Neural cell (in vitro differentiated cells): ENCODE data around the gene SREBF1. TPM values are rescaled to one million over a fixed set of nuclear protein-coding genes. Genes with fewer than 3 reads are reported as not detected.

Experiments used
- H2AFZ ChIP-seq: fragments of 200-600, 300-800 bp; sonication (generic), shearing (Covaris generic); 2 replicates; pipeline ENCODE4 v1.6.0; 2014; ENCODE audit warnings: low read depth, mild to moderate bottlenecking, antibody characterized with exemption, low read length, moderate library complexity
- H3F3A ChIP-seq: fragments of 200-600 bp; shearing (Covaris generic); 2 replicates; pipeline ENCODE4 v1.6.1; 2016; ENCODE audit warnings: mild to moderate bottlenecking, moderate library complexity, mixed read lengths, antibody characterized with exemption, low read length; ENCODE audit not compliant: insufficient read depth, poor library complexity, severe bottlenecking
- H3K27ac ChIP-seq: fragments of 200-600, 300-800 bp; sonication (generic), shearing (Covaris generic); 2 replicates; pipeline ENCODE4 v1.5.1; 2014; ENCODE audit warnings: mild to moderate bottlenecking, low read length, moderate library complexity
- H3K27me3 ChIP-seq: fragments of 300-800, 200-600 bp; sonication (generic), shearing (Covaris generic); 2 replicates; pipeline ENCODE4 v1.6.0; 2014; ENCODE audit warnings: mild to moderate bottlenecking, low read depth, low read length, moderate library complexity; ENCODE audit not compliant: insufficient read depth
- H3K36me3 ChIP-seq: fragments of 300-800, 200-600 bp; sonication (generic), shearing (Covaris generic); 2 replicates; pipeline ENCODE4 v1.5.1; 2014; ENCODE audit warnings: mild to moderate bottlenecking, antibody characterized with exemption, low read length, moderate library complexity; ENCODE audit not compliant: insufficient read depth
- H3K4me2 ChIP-seq: fragments of 300-800, 200-600 bp; sonication (generic), shearing (Covaris generic); 2 replicates; pipeline ENCODE4 v1.6.0; 2014; ENCODE audit warnings: mild to moderate bottlenecking, low read length
- H3K4me3 ChIP-seq: fragments of 300-800, 200-600 bp; sonication (generic), shearing (Covaris generic); 2 replicates; pipeline ENCODE4 v1.5.1; 2014; ENCODE audit warnings: mild to moderate bottlenecking, low read length, moderate library complexity
- H3K79me2 ChIP-seq: fragments of 200-600 bp; shearing (Covaris generic); replicated peaks from 2 replicates; pipeline ENCODE4 v1.6.0; 2014; ENCODE audit warnings: mild to moderate bottlenecking, low read length, moderate library complexity; ENCODE audit not compliant: insufficient read depth
- H3K9ac ChIP-seq: fragments of 300-800, 200-600 bp; sonication (generic), shearing (Covaris generic); 2 replicates; pipeline ENCODE4 v1.6.1; 2016; ENCODE audit warnings: mild to moderate bottlenecking, low read length, mixed read lengths
- H3K9me2 ChIP-seq: fragments of 200-600 bp; shearing (Covaris generic); 2 replicates; pipeline ENCODE4 v1.6.1; 2016; ENCODE audit warnings: mild to moderate bottlenecking, low read length, mixed read lengths; ENCODE audit not compliant: insufficient read depth
- H3K9me3 ChIP-seq: fragments of 200-600, 300-800 bp; sonication (generic), shearing (Covaris generic); 2 replicates; pipeline ENCODE4 v1.6.1; 2016; ENCODE audit warnings: mild to moderate bottlenecking, mixed run types, low read length, moderate library complexity, mixed read lengths
- H4K20me1 ChIP-seq: fragments of 200-600 bp; shearing (Covaris generic); 2 replicates; pipeline ENCODE4 v1.6.1; 2016; ENCODE audit warnings: mild to moderate bottlenecking, mixed run types; ENCODE audit not compliant: insufficient read depth
- EP300 ChIP-seq: fragments of 450-650 bp; conservative IDR thresholded peaks from 2 replicates; pipeline ENCODE4 v1.6.1; 2014; ENCODE audit warnings: antibody characterized with exemption, mild to moderate bottlenecking, moderate library complexity; ENCODE audit not compliant: poor library complexity, severe bottlenecking
- EZH2 ChIP-seq: fragments of 200-600, 300-800 bp; shearing (Covaris generic), sonication (generic); IDR thresholded peaks from 2 replicates; pipeline ENCODE4 v1.6.1; 2014; ENCODE audit warnings: antibody characterized with exemption, low read length, borderline replicate concordance, mild to moderate bottlenecking; ENCODE audit not compliant: insufficient read depth, poor library complexity, severe bottlenecking
- MXI1 ChIP-seq: fragments of 450-650 bp; conservative IDR thresholded peaks from 2 replicates; pipeline ENCODE4 v1.6.1; 2014; ENCODE audit warnings: antibody characterized with exemption, mild to moderate bottlenecking; ENCODE audit not compliant: poor library complexity, severe bottlenecking
- POLR2AphosphoS5 ChIP-seq: IDR thresholded peaks from 2 replicates; pipeline ENCODE4 v1.6.1; 2012
- RAD21 ChIP-seq: fragments of 450-650 bp; conservative IDR thresholded peaks from 2 replicates; pipeline ENCODE4 v1.6.1; 2014; ENCODE audit warnings: antibody characterized with exemption, mild to moderate bottlenecking, moderate library complexity
- SMC3 ChIP-seq: fragments of 450-650 bp; conservative IDR thresholded peaks from 2 replicates; pipeline ENCODE4 v1.6.1; 2014; ENCODE audit warnings: antibody characterized with exemption, mild to moderate bottlenecking, moderate library complexity; ENCODE audit not compliant: poor library complexity
- TAF1 ChIP-seq: IDR thresholded peaks from 2 replicates; pipeline ENCODE4 v1.6.1; 2012; ENCODE audit warnings: low read depth
- polyA plus RNA-seq: library from polyadenylated mRNA; depleted of rRNA; stranded (reverse); fragments of >200 nt; gene quantifications from 2 replicates; pipeline ENCODE4 v1.2.3, GENCODE V29; 2014
- TF ChIP-seq, protein P1 (sequence below): fragments of 450-650 bp; IDR thresholded peaks from 2 replicates; pipeline ENCODE4 v1.5.1; 2014; ENCODE audit warnings: antibody characterized with exemption, mild to moderate bottlenecking, moderate library complexity; ENCODE audit not compliant: poor library complexity, severe bottlenecking
- TF ChIP-seq, protein P2 (sequence below): IDR thresholded peaks from 2 replicates; pipeline ENCODE4 v1.6.1; 2012; ENCODE audit warnings: borderline replicate concordance

SREBF1 gene
- polyA plus RNA-seq, 1 donor from 2014 or later: 22.5 TPM

DNA sequence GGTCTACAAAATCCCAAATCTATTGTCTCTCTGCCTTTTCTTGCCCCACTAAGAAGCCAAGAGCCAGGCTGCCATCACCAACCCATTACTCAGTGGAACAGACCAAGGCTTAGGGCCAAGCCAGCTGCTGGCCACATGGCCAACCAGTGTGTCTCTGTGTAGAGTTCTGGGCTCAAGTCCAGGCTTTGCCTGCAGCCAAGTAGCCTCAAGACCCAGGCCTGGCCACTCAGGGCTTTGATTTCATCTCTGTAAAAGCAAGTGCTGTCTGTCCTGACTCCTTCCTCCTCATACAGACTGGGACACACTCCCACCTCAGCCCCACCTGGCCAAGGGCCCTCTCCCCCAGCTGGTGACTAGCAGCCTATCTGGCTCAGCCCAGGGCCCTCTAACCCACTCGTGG, 14.6 kb downstream of the SREBF1 start:
- Histone ChIP-seq H3K9ac (no peak overlapping the region), H4K20me1 (no peaks in the 10 kb centered on the region), H3K4me2 (no peak overlapping the region), H3K27me3 (no peaks in the 10 kb centered on the region), H3F3A (no peaks in the 10 kb centered on the region), H3K79me2 (peaks cover 15% of the 10 kb centered on the region), H3K27ac (no peak overlapping the region), H3K9me3 (no peaks in the 10 kb centered on the region), H2AFZ (no peak overlapping the region), H3K9me2 (no peaks in the 10 kb centered on the region), H3K36me3 (no peaks in the 10 kb centered on the region), H3K4me3 (peak overlapping the region; percentile 67)
- TF ChIP-seq POLR2AphosphoS5 (no peak), EP300 (no peak), EZH2 (no peak), TAF1 (no peak), SMC3 (no peak), RAD21 (no peak), MXI1 (no peak)

DNA sequence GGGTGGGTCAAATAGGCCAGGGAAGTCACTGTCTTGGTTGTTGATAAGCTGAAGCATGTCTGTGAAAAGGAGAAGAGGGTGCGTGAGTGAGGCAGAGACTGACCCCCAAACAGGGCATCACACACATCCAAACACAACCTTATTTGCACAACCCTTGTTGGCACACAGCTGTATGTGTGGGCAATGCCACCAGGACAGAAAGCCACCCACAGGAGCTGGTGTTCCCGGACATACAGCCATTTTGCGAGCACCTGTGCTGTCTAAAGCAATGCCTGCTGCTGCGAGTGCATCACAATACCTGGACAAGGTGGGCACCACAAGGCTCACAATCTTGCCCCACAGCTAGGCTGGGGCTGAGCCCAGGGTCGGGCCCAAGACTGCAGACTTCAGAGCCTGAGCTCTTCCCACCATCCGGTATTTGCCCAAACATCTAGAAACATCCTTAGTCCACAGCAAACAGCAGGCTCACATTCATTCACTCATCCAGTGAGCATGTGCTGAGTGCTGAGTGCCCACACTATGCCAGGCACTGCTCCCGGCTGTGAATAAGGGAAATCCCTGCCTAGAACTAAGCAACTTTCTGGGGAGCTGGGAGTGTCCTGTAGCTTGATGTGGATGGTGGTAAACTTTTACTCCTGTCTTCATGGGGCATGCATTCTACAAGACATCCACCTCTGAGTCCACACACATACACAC, 16.2 kb downstream of the SREBF1 start:
- TF ChIP-seq, protein P1, sequence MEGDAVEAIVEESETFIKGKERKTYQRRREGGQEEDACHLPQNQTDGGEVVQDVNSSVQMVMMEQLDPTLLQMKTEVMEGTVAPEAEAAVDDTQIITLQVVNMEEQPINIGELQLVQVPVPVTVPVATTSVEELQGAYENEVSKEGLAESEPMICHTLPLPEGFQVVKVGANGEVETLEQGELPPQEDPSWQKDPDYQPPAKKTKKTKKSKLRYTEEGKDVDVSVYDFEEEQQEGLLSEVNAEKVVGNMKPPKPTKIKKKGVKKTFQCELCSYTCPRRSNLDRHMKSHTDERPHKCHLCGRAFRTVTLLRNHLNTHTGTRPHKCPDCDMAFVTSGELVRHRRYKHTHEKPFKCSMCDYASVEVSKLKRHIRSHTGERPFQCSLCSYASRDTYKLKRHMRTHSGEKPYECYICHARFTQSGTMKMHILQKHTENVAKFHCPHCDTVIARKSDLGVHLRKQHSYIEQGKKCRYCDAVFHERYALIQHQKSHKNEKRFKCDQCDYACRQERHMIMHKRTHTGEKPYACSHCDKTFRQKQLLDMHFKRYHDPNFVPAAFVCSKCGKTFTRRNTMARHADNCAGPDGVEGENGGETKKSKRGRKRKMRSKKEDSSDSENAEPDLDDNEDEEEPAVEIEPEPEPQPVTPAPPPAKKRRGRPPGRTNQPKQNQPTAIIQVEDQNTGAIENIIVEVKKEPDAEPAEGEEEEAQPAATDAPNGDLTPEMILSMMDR: no peak
- no peak for TF ChIP-seq EP300
- TF ChIP-seq POLR2AphosphoS5: no peak
- TF ChIP-seq RAD21: no peak
- TF ChIP-seq, protein P2, sequence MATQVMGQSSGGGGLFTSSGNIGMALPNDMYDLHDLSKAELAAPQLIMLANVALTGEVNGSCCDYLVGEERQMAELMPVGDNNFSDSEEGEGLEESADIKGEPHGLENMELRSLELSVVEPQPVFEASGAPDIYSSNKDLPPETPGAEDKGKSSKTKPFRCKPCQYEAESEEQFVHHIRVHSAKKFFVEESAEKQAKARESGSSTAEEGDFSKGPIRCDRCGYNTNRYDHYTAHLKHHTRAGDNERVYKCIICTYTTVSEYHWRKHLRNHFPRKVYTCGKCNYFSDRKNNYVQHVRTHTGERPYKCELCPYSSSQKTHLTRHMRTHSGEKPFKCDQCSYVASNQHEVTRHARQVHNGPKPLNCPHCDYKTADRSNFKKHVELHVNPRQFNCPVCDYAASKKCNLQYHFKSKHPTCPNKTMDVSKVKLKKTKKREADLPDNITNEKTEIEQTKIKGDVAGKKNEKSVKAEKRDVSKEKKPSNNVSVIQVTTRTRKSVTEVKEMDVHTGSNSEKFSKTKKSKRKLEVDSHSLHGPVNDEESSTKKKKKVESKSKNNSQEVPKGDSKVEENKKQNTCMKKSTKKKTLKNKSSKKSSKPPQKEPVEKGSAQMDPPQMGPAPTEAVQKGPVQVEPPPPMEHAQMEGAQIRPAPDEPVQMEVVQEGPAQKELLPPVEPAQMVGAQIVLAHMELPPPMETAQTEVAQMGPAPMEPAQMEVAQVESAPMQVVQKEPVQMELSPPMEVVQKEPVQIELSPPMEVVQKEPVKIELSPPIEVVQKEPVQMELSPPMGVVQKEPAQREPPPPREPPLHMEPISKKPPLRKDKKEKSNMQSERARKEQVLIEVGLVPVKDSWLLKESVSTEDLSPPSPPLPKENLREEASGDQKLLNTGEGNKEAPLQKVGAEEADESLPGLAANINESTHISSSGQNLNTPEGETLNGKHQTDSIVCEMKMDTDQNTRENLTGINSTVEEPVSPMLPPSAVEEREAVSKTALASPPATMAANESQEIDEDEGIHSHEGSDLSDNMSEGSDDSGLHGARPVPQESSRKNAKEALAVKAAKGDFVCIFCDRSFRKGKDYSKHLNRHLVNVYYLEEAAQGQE: no peak
- no peak for TF ChIP-seq MXI1
- no peak for TF ChIP-seq TAF1
- no peak for TF ChIP-seq EZH2
- TF ChIP-seq SMC3: no peak
- H3K27me3 ChIP-seq: no peaks in the 10 kb centered on the region
- no peak overlapping the region for H3K4me2 ChIP-seq
- no peaks in the 10 kb centered on the region for H3K9me3 ChIP-seq
- peaks cover 15% of the 10 kb centered on the region for H3K79me2 ChIP-seq
- H3K4me3 ChIP-seq: no peak overlapping the region
- no peaks in the 10 kb centered on the region for H3F3A ChIP-seq
- H3K27ac ChIP-seq: no peak overlapping the region
- no peaks in the 10 kb centered on the region for H3K36me3 ChIP-seq
- H3K9me2 ChIP-seq: no peaks in the 10 kb centered on the region
- H4K20me1 ChIP-seq: no peaks in the 10 kb centered on the region
- H3K9ac ChIP-seq: no peak overlapping the region
- no peak overlapping the region for H2AFZ ChIP-seq
